Endothelial cell of umbilical vein (primary cell): Measurements from ENCODE around the gene ENDOG. TPM values are rescaled to one million over a fixed set of nuclear protein-coding genes. Genes with fewer than 3 reads are reported as not detected.

ENCODE experiments used
- BruUV-seq: library from RNA; stranded (reverse); fragments of 400-500 nt; replicated peaks from 2 replicates; lab custom pipeline; 2021; lab: Mats Ljungman, UMichigan
- CTCF ChIA-PET: fragments of 300-600, 350-600 bp; sonication (Branson Sonifier 250); formaldehyde crosslinking; loops from one replicate; lab custom pipeline; 2021; ENCODE audit warnings: antibody characterized with exemption, inconsistent platforms; lab: Charles Lee
- POLR2A ChIA-PET: fragments of 300-600, 350-600 bp; sonication (Branson Sonifier 250); formaldehyde crosslinking; loops from one replicate; lab custom pipeline; 2021; ENCODE audit warnings: antibody characterized with exemption, inconsistent platforms; lab: Charles Lee
- DNase-seq: peaks from one replicate; pipeline ENCODE4 v3.0.0-alpha.2; 2011; ENCODE audit warnings: low read depth, low spot score
- FAIRE-seq: peaks from 2 replicates; lab custom pipeline; 2011; peaks lifted over from hg19 to GRCh38; lab: Jason Lieb, UNC
- H2AFZ ChIP-seq: 2 replicates; pipeline ENCODE4 v1.6.0; 2012; ENCODE audit warnings: low read depth, low read length, control low read depth, inconsistent platforms
- H3K27ac ChIP-seq: 2 replicates; pipeline ENCODE4 v1.5.1; 2011; ENCODE audit warnings: low read depth, mild to moderate bottlenecking, control low read depth, low read length, moderate library complexity; ENCODE audit not compliant: insufficient read depth
- H3K27me3 ChIP-seq, 2 experiments: 2 replicates each; pipeline versions ENCODE4 v1.6.0 to v1.6.1; 2011; ENCODE audit warnings: low read length in 2 of 2, mixed read lengths in 1 of 2; ENCODE audit not compliant: control insufficient read depth in 2 of 2, insufficient read depth in 2 of 2
- H3K36me3 ChIP-seq, 2 experiments: 2 replicates in 1 of 2; 3 replicates in 1 of 2; pipeline ENCODE4 v1.5.1; 2011; ENCODE audit warnings: low read length in 2 of 2, mild to moderate bottlenecking in 1 of 2, moderate library complexity in 1 of 2; ENCODE audit not compliant: control insufficient read depth in 2 of 2, insufficient read depth in 2 of 2; ENCODE audit errors: extremely low read depth in 1 of 2
- H3K4me1 ChIP-seq: 3 replicates; pipeline ENCODE4 v1.5.1; 2011; ENCODE audit warnings: mild to moderate bottlenecking, low read length; ENCODE audit not compliant: control insufficient read depth, insufficient read depth; ENCODE audit errors: extremely low read depth
- H3K4me2 ChIP-seq: 2 replicates; pipeline ENCODE4 v1.6.1; 2011; ENCODE audit warnings: low read length, control low read depth, mixed read lengths; ENCODE audit not compliant: insufficient read depth
- H3K4me3 ChIP-seq, 3 experiments: fragments of 200-600 bp in 1 of 3; sonication (generic), shearing (Covaris generic) in 1 of 3; replicated peaks in 1 of 3; 2 replicates each; pipeline ENCODE4 v1.5.1; 2011 to 2016; ENCODE audit warnings: control low read depth in 3 of 3, low read length in 3 of 3, mild to moderate bottlenecking in 2 of 3, inconsistent platforms in 1 of 3, low read depth in 1 of 3, moderate library complexity in 1 of 3; ENCODE audit not compliant: insufficient read depth in 1 of 3
- H3K79me2 ChIP-seq: 2 replicates; pipeline ENCODE4 v1.6.0; 2012; ENCODE audit warnings: low read length, inconsistent platforms; ENCODE audit not compliant: control insufficient read depth, insufficient read depth
- H3K9ac ChIP-seq: replicated peaks from 2 replicates; pipeline ENCODE3; 2011; ENCODE audit warnings: low read length, control low read depth; ENCODE audit not compliant: insufficient read depth; ENCODE audit errors: extremely low read depth
- H3K9me1 ChIP-seq: replicated peaks from 3 replicates; pipeline ENCODE4 v1.6.0; 2011; ENCODE audit warnings: mild to moderate bottlenecking, low read length; ENCODE audit not compliant: control insufficient read depth, insufficient read depth; ENCODE audit errors: extremely low read depth
- H3K9me3 ChIP-seq: replicated peaks from 2 replicates; pipeline ENCODE4 v1.5.1; 2012; ENCODE audit warnings: low read length, inconsistent platforms; ENCODE audit not compliant: control insufficient read depth, insufficient read depth
- H4K20me1 ChIP-seq: replicated peaks from 2 replicates; pipeline ENCODE3; 2011; ENCODE audit warnings: mild to moderate bottlenecking, low read length; ENCODE audit not compliant: control insufficient read depth, insufficient read depth; ENCODE audit errors: extremely low read depth
- CTCF ChIP-seq, 2 donors: IDR thresholded peaks; 1 replicate in 1 of 2; 2 replicates in 1 of 2; pipeline ENCODE4 v1.5.1; 2011; ENCODE audit warnings: low read length in 2 of 2, mild to moderate bottlenecking in 2 of 2, moderate library complexity in 2 of 2, control low read depth in 1 of 2, inconsistent platforms in 1 of 2, low read depth in 1 of 2; ENCODE audit not compliant: insufficient read depth in 1 of 2; ENCODE audit errors: extremely low read depth in 1 of 2
- EZH2 ChIP-seq: IDR thresholded peaks from 2 replicates; pipeline ENCODE4 v1.6.1; 2012; ENCODE audit warnings: borderline replicate concordance, low read depth, mild to moderate bottlenecking, moderate library complexity, low read length, inconsistent platforms; ENCODE audit not compliant: severe bottlenecking
- FOS ChIP-seq: IDR thresholded peaks from 2 replicates; pipeline ENCODE4 v1.6.1; 2011; ENCODE audit warnings: mild to moderate bottlenecking, low read length, moderate library complexity, borderline replicate concordance; ENCODE audit not compliant: insufficient read depth
- GATA2 ChIP-seq: IDR thresholded peaks from 2 replicates; pipeline ENCODE4 v1.7.0; 2011; ENCODE audit warnings: low read depth, mild to moderate bottlenecking, moderate library complexity, mixed read lengths, low read length; ENCODE audit not compliant: insufficient read length, insufficient read depth
- JUN ChIP-seq: IDR thresholded peaks from 2 replicates; pipeline ENCODE4 v1.6.1; 2011; ENCODE audit warnings: borderline replicate concordance, low read depth; ENCODE audit not compliant: insufficient read length, insufficient read depth
- MAX ChIP-seq: IDR thresholded peaks from 2 replicates; pipeline ENCODE4 v1.6.1; 2011; ENCODE audit not compliant: insufficient read depth, insufficient read length
- MYC ChIP-seq: IDR thresholded peaks from one replicate; pipeline ENCODE4 v1.6.1; 2011; ENCODE audit warnings: mild to moderate bottlenecking, low read depth, low read length
- POLR2A ChIP-seq: IDR thresholded peaks from 2 replicates; pipeline ENCODE4 v1.6.1; 2012; ENCODE audit warnings: low read depth, mild to moderate bottlenecking, control low read depth, low read length
- POLR2AphosphoS5 ChIP-seq: IDR thresholded peaks from 2 replicates; pipeline ENCODE4 v1.6.1; 2012; ENCODE audit warnings: low read depth, mild to moderate bottlenecking, control low read depth, low read length, moderate library complexity; ENCODE audit not compliant: insufficient read depth
- dilution Hi-C: fragments of 300-500 bp; cut with MboI; formaldehyde crosslinking; loops from one replicate; pipeline ENCODE4 v1.15.0; 2019; ENCODE audit warnings: low sequenced_read_pairs; ENCODE audit not compliant: extremely low pct_ligation_motif_present
- intact Hi-C: fragments of 100-400 bp; cut with micrococcal nuclease; formaldehyde crosslinking; loops from one replicate; pipeline ENCODE4 v1.10.0; 2022
- polyA plus RNA-seq, 4 experiments: library from polyadenylated mRNA; depleted of rRNA in 3 of 4; stranded (reverse) in 3 of 4; unstranded in 1 of 4; fragments of >200 nt; gene quantifications; 2 replicates each; pipeline versions ENCODE4 v1.2.1 to v1.2.3, GENCODE V29; 2011 to 2012; ENCODE audit warnings: missing spikeins in 1 of 4
- total RNA-seq: library from RNA; stranded (reverse); gene quantifications from 2 replicates; pipeline ENCODE4 v1.2.3, GENCODE V29; 2021

Gene ENDOG
- total and polyA plus RNA-seq, 2 donors (not counting 3 experiments of a cell fraction or from before 2014, with no cell fraction given): 18.0 to 21.1 TPM

- intact Hi-C loops: no loop called here
- TF ChIP-seq JUN (no peak), MAX (no peak), POLR2A (no peak), MYC (no peak)
- DNase-seq (no peak), FAIRE-seq (no peak)
- no peak overlapping the region for H3K4me3 ChIP-seq
- no peaks in the 10 kb centered on the region for H3K79me2 ChIP-seq
- no peak overlapping the region for H3K9ac ChIP-seq
- no peaks in the 10 kb centered on the region for H4K20me1 ChIP-seq
- H2AFZ ChIP-seq: no peak overlapping the region
- H3K9me3 ChIP-seq: no peaks in the 10 kb centered on the region
- dilution Hi-C loops: no loop called here
- POLR2A ChIA-PET: no interaction called here
- no peaks in the 10 kb centered on the region for H3K9me1 ChIP-seq
- H3K4me2 ChIP-seq: no peak overlapping the region
- no peaks in the 10 kb centered on the region for H3K27me3 ChIP-seq
- no peaks in the 10 kb centered on the region for H3K36me3 ChIP-seq
- H3K27ac ChIP-seq: no peak overlapping the region
- CTCF ChIA-PET: no interaction called here
- no TSS peak for BruUV-seq
- H3K4me1 ChIP-seq: no peaks in the 10 kb centered on the region
These were observed 18.3 kb downstream of the ENDOG start for GRCh38 chr9:128836509-128837145.

GRCh38 chr9:128838338-128838737 lies 20.0 kb downstream of the ENDOG start:
- Histone ChIP-seq H3K9ac (no peak overlapping the region), H2AFZ (no peak overlapping the region), H3K27me3 (no peaks in the 10 kb centered on the region), H3K4me3 (no peak overlapping the region), H3K9me1 (no peaks in the 10 kb centered on the region), H3K27ac (no peak overlapping the region), H3K79me2 (no peaks in the 10 kb centered on the region), H3K4me2 (no peak overlapping the region), H4K20me1 (no peaks in the 10 kb centered on the region), H3K4me1 (no peaks in the 10 kb centered on the region), H3K9me3 (no peaks in the 10 kb centered on the region), H3K36me3 (peaks cover 0 to 3% of the 10 kb centered on the region in 2 experiments)
- dilution Hi-C loops (no loop called here), intact Hi-C loops (no loop called here)
- DNase-seq (no peak), FAIRE-seq (no peak)
- ChIA-PET POLR2A (no interaction called here), CTCF (interaction anchor here (1.4 to 1.7 kb wide), 2 partner anchors 14 to 20 kb away, joined by 3 to 7 read pairs; partner anchors contain the start of gene ENDOG)
- TF ChIP-seq MAX: no peak
- TF ChIP-seq POLR2A: no peak
- no peak for TF ChIP-seq JUN
- no peak for TF ChIP-seq EZH2
- TF ChIP-seq FOS: no peak
- TF ChIP-seq CTCF (IDR thresholded peaks at IDR 0.05; ENCODE audit: extremely low read depth in 1 of 2, insufficient read depth in 1 of 2, low read depth in 1 of 2, low read length in 2 of 2): no peak
- no peak for TF ChIP-seq GATA2
- no peak for TF ChIP-seq POLR2AphosphoS5
- no peak for TF ChIP-seq MYC
- BruUV-seq: no TSS peak
